HG03457 (cell line): Measurements from ENCODE around the gene HPGD.

Source experiments
- ATAC-seq: cut with Tn5 transposase; IDR thresholded peaks from one replicate; pipeline ENCODE4 v1.9.1; 2021; ENCODE audit warnings: moderate number of reproducible peaks; ENCODE audit not compliant: unreplicated experiment

The HPGD gene

GRCh38 chr4:174479140-174479539 lies 43.1 kb downstream of the HPGD start:
- ATAC-seq = no peak

GRCh38 chr4:174475528-174475927 lies 46.8 kb downstream of the HPGD start:
- no peak for ATAC-seq

- ATAC-seq = no peak
These were observed 47.7 kb downstream of the HPGD start for GRCh38 chr4:174474457-174475075.

- no peak for ATAC-seq
These were observed 55.2 kb downstream of the HPGD start for GRCh38 chr4:174467107-174467506.

- ATAC-seq = no peak
These were observed 57.3 kb downstream of the HPGD start for GRCh38 chr4:174464949-174465348.

GRCh38 chr4:174461466-174462106 lies 60.7 kb downstream of the HPGD start:
- no peak for ATAC-seq

GRCh38 chr4:174460684-174461083 lies 61.6 kb downstream of the HPGD start:
- no peak for ATAC-seq

GRCh38 chr4:174457468-174457867 lies 64.8 kb downstream of the HPGD start:
- no peak for ATAC-seq

GRCh38 chr4:174454815-174455473 lies 67.3 kb downstream of the HPGD start:
- no peak for ATAC-seq

GRCh38 chr4:174451718-174452296 lies 70.5 kb downstream of the HPGD start:
- no peak for ATAC-seq

GRCh38 chr4:174450786-174451125 lies 71.5 kb downstream of the HPGD start:
- no peak for ATAC-seq

- ATAC-seq = no peak
These were observed 72.1 kb downstream of the HPGD start for GRCh38 chr4:174449944-174450785.

- no peak for ATAC-seq
These were observed 73.1 kb downstream of the HPGD start for GRCh38 chr4:174449152-174449551.

- ATAC-seq = no peak
These were observed 77.9 kb downstream of the HPGD start for GRCh38 chr4:174444390-174444789.
